GM23338 (cell line): ENCODE results near the gene MGAT3. TPM values are rescaled to one million over a fixed set of nuclear protein-coding genes. Genes with fewer than 3 reads are reported as not detected.

Experiments used
- ATAC-seq: fragments of 200-7000 bp; cut with Tn5 transposase; 3 replicates; pipeline ENCODE4 v1.9.1; 2020
- DNase-seq: peaks from one replicate; pipeline ENCODE4 v3.0.0-alpha.2; 2015; ENCODE audit warnings: low spot score
- H2AFZ ChIP-seq: fragments of 200-600 bp; sonication (generic); 2 replicates; pipeline ENCODE4 v1.8.0; 2016; ENCODE audit warnings: antibody characterized with exemption, mild to moderate bottlenecking, moderate library complexity
- H3F3A ChIP-seq: fragments of 200-600 bp; sonication (generic); replicated peaks from 2 replicates; pipeline ENCODE4 v1.8.0; 2017; ENCODE audit warnings: antibody characterized with exemption, mixed run types, low read depth
- H3K27ac ChIP-seq: fragments of 200-600 bp; sonication (generic); 2 replicates; pipeline ENCODE4 v1.6.1; 2016; ENCODE audit warnings: low read depth
- H3K27me3 ChIP-seq: fragments of 200-600 bp; sonication (generic); 2 replicates; pipeline ENCODE4 v1.8.0; 2016; ENCODE audit warnings: mild to moderate bottlenecking, mixed run types, moderate library complexity; ENCODE audit not compliant: insufficient read depth
- H3K36me3 ChIP-seq: fragments of 200-600 bp; sonication (generic); 2 replicates; pipeline ENCODE4 v1.8.0; 2016; ENCODE audit warnings: mild to moderate bottlenecking; ENCODE audit not compliant: insufficient read depth
- H3K4me1 ChIP-seq: fragments of 200-600 bp; sonication (generic); 2 replicates; pipeline ENCODE4 v1.8.0; 2016; ENCODE audit warnings: mild to moderate bottlenecking, moderate library complexity; ENCODE audit not compliant: insufficient read depth
- H3K4me2 ChIP-seq: fragments of 200-600 bp; sonication (generic); 2 replicates; pipeline ENCODE4 v1.7.1; 2017; ENCODE audit warnings: mixed run types
- H3K4me3 ChIP-seq: fragments of 200-600 bp; sonication (generic); 2 replicates; pipeline ENCODE4 v1.6.1; 2016; ENCODE audit warnings: mixed run types
- H3K79me2 ChIP-seq: fragments of 200-600 bp; sonication (generic); replicated peaks from 2 replicates; pipeline ENCODE4 v1.8.0; 2017; ENCODE audit warnings: mild to moderate bottlenecking; ENCODE audit not compliant: insufficient read depth
- H3K9me2 ChIP-seq: fragments of 200-600 bp; sonication (generic); 2 replicates; pipeline ENCODE4 v1.8.0; 2017; ENCODE audit not compliant: insufficient read depth
- H4K20me1 ChIP-seq: fragments of 200-600 bp; sonication (generic); replicated peaks from 2 replicates; pipeline ENCODE4 v1.8.0; 2017; ENCODE audit warnings: mild to moderate bottlenecking; ENCODE audit not compliant: insufficient read depth
- H3K27ac Mint-ChIP-seq: 2 replicates; pipeline ENCODE4 v1.8.0; 2020; ENCODE audit warnings: inconsistent platforms, mild to moderate bottlenecking, moderate library complexity, mixed read lengths
- H3K27me3 Mint-ChIP-seq: 3 replicates; pipeline ENCODE4 v1.8.0; 2022; ENCODE audit warnings: low read depth, mild to moderate bottlenecking, moderate library complexity, mixed read lengths, inconsistent platforms; ENCODE audit not compliant: insufficient read depth, poor library complexity
- H3K36me3 Mint-ChIP-seq: 3 replicates; pipeline ENCODE4 v1.8.0; 2021; ENCODE audit warnings: low read depth, mild to moderate bottlenecking, inconsistent platforms, moderate library complexity, mixed read lengths
- H3K4me1 Mint-ChIP-seq: 3 replicates; pipeline ENCODE4 v1.8.0; 2020; ENCODE audit warnings: mild to moderate bottlenecking, inconsistent platforms, mixed read lengths
- H3K4me3 Mint-ChIP-seq: 3 replicates; pipeline ENCODE4 v1.8.0; 2021; ENCODE audit warnings: moderate library complexity, mild to moderate bottlenecking, inconsistent platforms, mixed read lengths
- H3K9me3 Mint-ChIP-seq: 3 replicates; pipeline ENCODE4 v1.8.0; 2020; ENCODE audit warnings: moderate library complexity, mild to moderate bottlenecking, inconsistent platforms, mixed read lengths
- CREB1 ChIP-seq: fragments of 250-450 bp; sonication (Bioruptor Pico); IDR thresholded peaks from 2 replicates; pipeline ENCODE4 v1.5.0; 2020; ENCODE audit warnings: low read depth, mild to moderate bottlenecking, moderate library complexity
- EZH2 ChIP-seq: fragments of 200-600 bp; sonication (generic); IDR thresholded peaks from one replicate; pipeline ENCODE4 v1.8.0; 2017; ENCODE audit warnings: antibody characterized with exemption, mild to moderate bottlenecking, low read depth; ENCODE audit not compliant: unreplicated experiment
- EZH2phosphoT487 ChIP-seq: fragments of 200-600 bp; sonication (generic); IDR thresholded peaks from one replicate; pipeline ENCODE4 v1.8.1; 2018; ENCODE audit warnings: antibody characterized with exemption; ENCODE audit not compliant: unreplicated experiment
- JUNB ChIP-seq: IDR thresholded peaks from one replicate; pipeline ENCODE4 v1.6.1; 2016; ENCODE audit warnings: antibody characterized with exemption; ENCODE audit not compliant: unreplicated experiment
- NANOG ChIP-seq: IDR thresholded peaks from 2 replicates; pipeline ENCODE4 v1.6.1; 2016; ENCODE audit warnings: antibody characterized with exemption, borderline replicate concordance
- POLR2AphosphoS5 ChIP-seq: IDR thresholded peaks from 2 replicates; pipeline ENCODE4 v1.6.1; 2016; ENCODE audit warnings: antibody characterized with exemption, low read depth
- STAT1 ChIP-seq: IDR thresholded peaks from one replicate; pipeline ENCODE4 v1.6.1; 2016; ENCODE audit warnings: antibody characterized with exemption; ENCODE audit not compliant: unreplicated experiment
- ZNF114 ChIP-seq: fragments of 250-450 bp; sonication (Bioruptor Pico); IDR thresholded peaks from 2 replicates; pipeline ENCODE4 v1.5.0; 2020; ENCODE audit warnings: mild to moderate bottlenecking, moderate library complexity
- ZNF331 ChIP-seq: fragments of 250-450 bp; sonication (Bioruptor Pico); IDR thresholded peaks from 2 replicates; pipeline ENCODE4 v1.5.0; 2020; ENCODE audit warnings: low read depth, mild to moderate bottlenecking, moderate library complexity
- polyA plus RNA-seq: library from polyadenylated mRNA; unstranded; fragments of >200 nt; fragmentation: Nextera tagmentation; extraction: Ambion mirVana; gene quantifications from 2 replicates; pipeline ENCODE4 v1.2.1, GENCODE V29; 2016
- total RNA-seq: library from RNA; depleted of rRNA; stranded (reverse); fragments of >200 nt; shearing (Covaris generic); gene quantifications from 2 replicates; pipeline ENCODE4 v1.2.3, GENCODE V29; 2014
- TF ChIP-seq, protein P1 (sequence below): fragments of 250-450 bp; sonication (Bioruptor Pico); IDR thresholded peaks from 2 replicates; pipeline ENCODE4 v1.5.0; 2020; ENCODE audit warnings: mild to moderate bottlenecking, moderate library complexity
- TF ChIP-seq, protein P2 (sequence below): IDR thresholded peaks from one replicate; pipeline ENCODE4 v1.6.1; 2018; ENCODE audit warnings: antibody characterized with exemption; ENCODE audit not compliant: unreplicated experiment
- TF ChIP-seq, protein P3 (sequence below): IDR thresholded peaks from 2 replicates; pipeline ENCODE4 v1.6.1; 2016; ENCODE audit warnings: antibody characterized with exemption
- TF ChIP-seq, protein P4 (sequence below), 2 experiments: fragments of 200-600 bp in 1 of 2; sonication (generic) in 1 of 2; conservative IDR thresholded peaks; 2 replicates each; pipeline versions ENCODE4 v1.5.1 to v1.6.1; 2016 to 2017; ENCODE audit warnings: antibody characterized with exemption in 2 of 2, low read depth in 2 of 2, mild to moderate bottlenecking in 2 of 2, moderate library complexity in 1 of 2

MGAT3 gene
- total and polyA plus RNA-seq, 2 experiments from 2014 or later, result 1.7 to 10.2 TPM

DNA sequence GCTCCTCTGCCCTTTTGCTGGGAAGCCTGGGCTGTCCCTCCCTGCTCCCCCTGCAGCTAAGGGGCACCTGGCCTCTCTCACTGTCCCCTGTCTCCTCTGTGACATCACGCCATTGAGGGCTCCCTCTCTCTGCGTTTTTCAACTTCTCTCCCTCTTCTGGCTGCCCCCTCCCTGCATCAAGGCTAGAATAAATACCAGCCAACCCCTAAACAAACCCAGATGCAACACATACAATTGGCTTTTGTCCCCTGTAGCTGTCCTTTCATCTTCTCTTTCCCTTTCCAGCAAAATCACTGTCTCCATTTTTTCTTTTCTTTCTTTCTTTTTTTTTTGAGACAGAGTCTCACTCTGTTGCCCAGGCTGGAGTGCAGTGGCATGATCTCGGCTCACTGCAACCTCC is 42.0 kb downstream of the MGAT3 start:
- Histone ChIP-seq H3F3A (peaks cover 9% of the 10 kb centered on the region; the same call in 1 of the 2 replicates), H3K36me3 (no peaks in the 10 kb centered on the region), H3K4me2 (no peak overlapping the region), H3K4me3 (no peak overlapping the region), H3K4me1 (peaks cover 13% of the 10 kb centered on the region), H4K20me1 (peaks cover 15% of the 10 kb centered on the region), H3K9me2 (no peaks in the 10 kb centered on the region), H3K27ac (no peak overlapping the region), H2AFZ (no peak overlapping the region), H3K79me2 (peaks cover 13% of the 10 kb centered on the region), H3K27me3 (peaks cover 19% of the 10 kb centered on the region)
- TF ChIP-seq, protein P1, sequence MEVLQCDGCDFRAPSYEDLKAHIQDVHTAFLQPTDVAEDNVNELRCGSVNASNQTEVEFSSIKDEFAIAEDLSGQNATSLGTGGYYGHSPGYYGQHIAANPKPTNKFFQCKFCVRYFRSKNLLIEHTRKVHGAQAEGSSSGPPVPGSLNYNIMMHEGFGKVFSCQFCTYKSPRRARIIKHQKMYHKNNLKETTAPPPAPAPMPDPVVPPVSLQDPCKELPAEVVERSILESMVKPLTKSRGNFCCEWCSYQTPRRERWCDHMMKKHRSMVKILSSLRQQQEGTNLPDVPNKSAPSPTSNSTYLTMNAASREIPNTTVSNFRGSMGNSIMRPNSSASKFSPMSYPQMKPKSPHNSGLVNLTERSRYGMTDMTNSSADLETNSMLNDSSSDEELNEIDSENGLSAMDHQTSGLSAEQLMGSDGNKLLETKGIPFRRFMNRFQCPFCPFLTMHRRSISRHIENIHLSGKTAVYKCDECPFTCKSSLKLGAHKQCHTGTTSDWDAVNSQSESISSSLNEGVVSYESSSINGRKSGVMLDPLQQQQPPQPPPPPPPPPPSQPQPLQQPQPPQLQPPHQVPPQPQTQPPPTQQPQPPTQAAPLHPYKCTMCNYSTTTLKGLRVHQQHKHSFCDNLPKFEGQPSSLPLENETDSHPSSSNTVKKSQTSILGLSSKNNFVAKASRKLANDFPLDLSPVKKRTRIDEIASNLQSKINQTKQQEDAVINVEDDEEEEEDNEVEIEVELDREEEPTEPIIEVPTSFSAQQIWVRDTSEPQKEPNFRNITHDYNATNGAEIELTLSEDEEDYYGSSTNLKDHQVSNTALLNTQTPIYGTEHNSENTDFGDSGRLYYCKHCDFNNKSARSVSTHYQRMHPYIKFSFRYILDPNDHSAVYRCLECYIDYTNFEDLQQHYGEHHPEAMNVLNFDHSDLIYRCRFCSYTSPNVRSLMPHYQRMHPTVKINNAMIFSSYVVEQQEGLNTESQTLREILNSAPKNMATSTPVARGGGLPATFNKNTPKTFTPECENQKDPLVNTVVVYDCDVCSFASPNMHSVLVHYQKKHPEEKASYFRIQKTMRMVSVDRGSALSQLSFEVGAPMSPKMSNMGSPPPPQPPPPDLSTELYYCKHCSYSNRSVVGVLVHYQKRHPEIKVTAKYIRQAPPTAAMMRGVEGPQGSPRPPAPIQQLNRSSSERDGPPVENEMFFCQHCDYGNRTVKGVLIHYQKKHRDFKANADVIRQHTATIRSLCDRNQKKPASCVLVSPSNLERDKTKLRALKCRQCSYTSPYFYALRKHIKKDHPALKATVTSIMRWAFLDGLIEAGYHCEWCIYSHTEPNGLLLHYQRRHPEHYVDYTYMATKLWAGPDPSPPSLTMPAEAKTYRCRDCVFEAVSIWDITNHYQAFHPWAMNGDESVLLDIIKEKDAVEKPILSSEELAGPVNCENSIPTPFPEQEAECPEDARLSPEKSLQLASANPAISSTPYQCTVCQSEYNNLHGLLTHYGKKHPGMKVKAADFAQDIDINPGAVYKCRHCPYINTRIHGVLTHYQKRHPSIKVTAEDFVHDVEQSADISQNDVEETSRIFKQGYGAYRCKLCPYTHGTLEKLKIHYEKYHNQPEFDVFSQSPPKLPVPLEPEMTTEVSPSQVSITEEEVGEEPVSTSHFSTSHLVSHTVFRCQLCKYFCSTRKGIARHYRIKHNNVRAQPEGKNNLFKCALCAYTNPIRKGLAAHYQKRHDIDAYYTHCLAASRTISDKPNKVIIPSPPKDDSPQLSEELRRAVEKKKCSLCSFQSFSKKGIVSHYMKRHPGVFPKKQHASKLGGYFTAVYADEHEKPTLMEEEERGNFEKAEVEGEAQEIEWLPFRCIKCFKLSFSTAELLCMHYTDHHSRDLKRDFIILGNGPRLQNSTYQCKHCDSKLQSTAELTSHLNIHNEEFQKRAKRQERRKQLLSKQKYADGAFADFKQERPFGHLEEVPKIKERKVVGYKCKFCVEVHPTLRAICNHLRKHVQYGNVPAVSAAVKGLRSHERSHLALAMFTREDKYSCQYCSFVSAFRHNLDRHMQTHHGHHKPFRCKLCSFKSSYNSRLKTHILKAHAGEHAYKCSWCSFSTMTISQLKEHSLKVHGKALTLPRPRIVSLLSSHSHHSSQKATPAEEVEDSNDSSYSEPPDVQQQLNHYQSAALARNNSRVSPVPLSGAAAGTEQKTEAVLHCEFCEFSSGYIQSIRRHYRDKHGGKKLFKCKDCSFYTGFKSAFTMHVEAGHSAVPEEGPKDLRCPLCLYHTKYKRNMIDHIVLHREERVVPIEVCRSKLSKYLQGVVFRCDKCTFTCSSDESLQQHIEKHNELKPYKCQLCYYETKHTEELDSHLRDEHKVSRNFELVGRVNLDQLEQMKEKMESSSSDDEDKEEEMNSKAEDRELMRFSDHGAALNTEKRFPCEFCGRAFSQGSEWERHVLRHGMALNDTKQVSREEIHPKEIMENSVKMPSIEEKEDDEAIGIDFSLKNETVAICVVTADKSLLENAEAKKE (CRISPR knock-in tag), result no peak
- TF ChIP-seq ZNF331, result no peak
- TF ChIP-seq ZNF114 (CRISPR knock-in tag), result no peak
- no peak for TF ChIP-seq JUNB
- TF ChIP-seq, protein P2, sequence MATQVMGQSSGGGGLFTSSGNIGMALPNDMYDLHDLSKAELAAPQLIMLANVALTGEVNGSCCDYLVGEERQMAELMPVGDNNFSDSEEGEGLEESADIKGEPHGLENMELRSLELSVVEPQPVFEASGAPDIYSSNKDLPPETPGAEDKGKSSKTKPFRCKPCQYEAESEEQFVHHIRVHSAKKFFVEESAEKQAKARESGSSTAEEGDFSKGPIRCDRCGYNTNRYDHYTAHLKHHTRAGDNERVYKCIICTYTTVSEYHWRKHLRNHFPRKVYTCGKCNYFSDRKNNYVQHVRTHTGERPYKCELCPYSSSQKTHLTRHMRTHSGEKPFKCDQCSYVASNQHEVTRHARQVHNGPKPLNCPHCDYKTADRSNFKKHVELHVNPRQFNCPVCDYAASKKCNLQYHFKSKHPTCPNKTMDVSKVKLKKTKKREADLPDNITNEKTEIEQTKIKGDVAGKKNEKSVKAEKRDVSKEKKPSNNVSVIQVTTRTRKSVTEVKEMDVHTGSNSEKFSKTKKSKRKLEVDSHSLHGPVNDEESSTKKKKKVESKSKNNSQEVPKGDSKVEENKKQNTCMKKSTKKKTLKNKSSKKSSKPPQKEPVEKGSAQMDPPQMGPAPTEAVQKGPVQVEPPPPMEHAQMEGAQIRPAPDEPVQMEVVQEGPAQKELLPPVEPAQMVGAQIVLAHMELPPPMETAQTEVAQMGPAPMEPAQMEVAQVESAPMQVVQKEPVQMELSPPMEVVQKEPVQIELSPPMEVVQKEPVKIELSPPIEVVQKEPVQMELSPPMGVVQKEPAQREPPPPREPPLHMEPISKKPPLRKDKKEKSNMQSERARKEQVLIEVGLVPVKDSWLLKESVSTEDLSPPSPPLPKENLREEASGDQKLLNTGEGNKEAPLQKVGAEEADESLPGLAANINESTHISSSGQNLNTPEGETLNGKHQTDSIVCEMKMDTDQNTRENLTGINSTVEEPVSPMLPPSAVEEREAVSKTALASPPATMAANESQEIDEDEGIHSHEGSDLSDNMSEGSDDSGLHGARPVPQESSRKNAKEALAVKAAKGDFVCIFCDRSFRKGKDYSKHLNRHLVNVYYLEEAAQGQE, result no peak
- TF ChIP-seq CREB1 (CRISPR knock-in tag), result no peak
- TF ChIP-seq EZH2, result no peak
- TF ChIP-seq STAT1, result no peak
- no peak for TF ChIP-seq EZH2phosphoT487
- no peak for TF ChIP-seq NANOG
- TF ChIP-seq, protein P3, sequence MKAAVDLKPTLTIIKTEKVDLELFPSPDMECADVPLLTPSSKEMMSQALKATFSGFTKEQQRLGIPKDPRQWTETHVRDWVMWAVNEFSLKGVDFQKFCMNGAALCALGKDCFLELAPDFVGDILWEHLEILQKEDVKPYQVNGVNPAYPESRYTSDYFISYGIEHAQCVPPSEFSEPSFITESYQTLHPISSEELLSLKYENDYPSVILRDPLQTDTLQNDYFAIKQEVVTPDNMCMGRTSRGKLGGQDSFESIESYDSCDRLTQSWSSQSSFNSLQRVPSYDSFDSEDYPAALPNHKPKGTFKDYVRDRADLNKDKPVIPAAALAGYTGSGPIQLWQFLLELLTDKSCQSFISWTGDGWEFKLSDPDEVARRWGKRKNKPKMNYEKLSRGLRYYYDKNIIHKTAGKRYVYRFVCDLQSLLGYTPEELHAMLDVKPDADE, result no peak
- TF ChIP-seq, protein P4, sequence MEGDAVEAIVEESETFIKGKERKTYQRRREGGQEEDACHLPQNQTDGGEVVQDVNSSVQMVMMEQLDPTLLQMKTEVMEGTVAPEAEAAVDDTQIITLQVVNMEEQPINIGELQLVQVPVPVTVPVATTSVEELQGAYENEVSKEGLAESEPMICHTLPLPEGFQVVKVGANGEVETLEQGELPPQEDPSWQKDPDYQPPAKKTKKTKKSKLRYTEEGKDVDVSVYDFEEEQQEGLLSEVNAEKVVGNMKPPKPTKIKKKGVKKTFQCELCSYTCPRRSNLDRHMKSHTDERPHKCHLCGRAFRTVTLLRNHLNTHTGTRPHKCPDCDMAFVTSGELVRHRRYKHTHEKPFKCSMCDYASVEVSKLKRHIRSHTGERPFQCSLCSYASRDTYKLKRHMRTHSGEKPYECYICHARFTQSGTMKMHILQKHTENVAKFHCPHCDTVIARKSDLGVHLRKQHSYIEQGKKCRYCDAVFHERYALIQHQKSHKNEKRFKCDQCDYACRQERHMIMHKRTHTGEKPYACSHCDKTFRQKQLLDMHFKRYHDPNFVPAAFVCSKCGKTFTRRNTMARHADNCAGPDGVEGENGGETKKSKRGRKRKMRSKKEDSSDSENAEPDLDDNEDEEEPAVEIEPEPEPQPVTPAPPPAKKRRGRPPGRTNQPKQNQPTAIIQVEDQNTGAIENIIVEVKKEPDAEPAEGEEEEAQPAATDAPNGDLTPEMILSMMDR (conservative IDR thresholded peaks at IDR 0.05; ENCODE audit: low read depth in 2 of 2), result no peak
- no peak for TF ChIP-seq POLR2AphosphoS5
- peaks cover 49% of the 10 kb centered on the region for H3K27me3 Mint-ChIP-seq
- H3K27ac Mint-ChIP-seq, result no peak overlapping the region
- peaks cover 5% of the 10 kb centered on the region; the same call in 2 of the 3 replicates for H3K36me3 Mint-ChIP-seq
- no peak overlapping the region for H3K4me3 Mint-ChIP-seq
- DNase-seq, result no peak
- ATAC-seq, result no peak
- peaks cover 11% of the 10 kb centered on the region for H3K4me1 Mint-ChIP-seq
- H3K9me3 Mint-ChIP-seq, result no peaks in the 10 kb centered on the region; the same call in none of the 3 replicates
